ENCODE data around the gene ARSK.

Gene ARSK

GRCh38 chr5:95606419-95606818, 51.5 kb downstream of the ARSK start:
- no peak for TF ChIP-seq CTCF (IDR thresholded peaks at IDR 0.05; ENCODE audit: low read depth, low read length)
- H3K4me3 ChIP-seq (replicated peaks in 1 of 2; ENCODE audit: low read depth in 2 of 2, low read length in 2 of 2), result no peak overlapping the region
- no peak for DNase-seq (ENCODE audit: low read depth in 2 of 2)

- no peak for TF ChIP-seq CTCF (IDR thresholded peaks at IDR 0.05; ENCODE audit: low read depth, low read length)
- DNase-seq (ENCODE audit: low read depth in 2 of 2), result no peak
- no peak overlapping the region for H3K4me3 ChIP-seq (replicated peaks in 1 of 2; ENCODE audit: low read depth in 2 of 2, low read length in 2 of 2)
These were observed 54.8 kb downstream of the ARSK start for GRCh38 chr5:95609711-95610110.

- no peak overlapping the region for H3K4me3 ChIP-seq (replicated peaks in 1 of 2; ENCODE audit: low read depth in 2 of 2, low read length in 2 of 2)
- no peak for DNase-seq (ENCODE audit: low read depth in 2 of 2)
- no peak for TF ChIP-seq CTCF (IDR thresholded peaks at IDR 0.05; ENCODE audit: low read depth, low read length)
These were observed 55.6 kb downstream of the ARSK start for GRCh38 chr5:95610546-95610945.

- no peak overlapping the region for H3K4me3 ChIP-seq (replicated peaks in 1 of 2; ENCODE audit: low read depth in 2 of 2, low read length in 2 of 2)
These were observed 56.5 kb downstream of the ARSK start for GRCh38 chr5:95611396-95611795.

GRCh38 chr5:95613514-95613913, 58.6 kb downstream of the ARSK start:
- no peak overlapping the region for H3K4me3 ChIP-seq (replicated peaks in 1 of 2; ENCODE audit: low read depth in 2 of 2, low read length in 2 of 2)
- TF ChIP-seq CTCF (IDR thresholded peaks at IDR 0.05; ENCODE audit: low read depth, low read length), result no peak
- no peak for DNase-seq (ENCODE audit: low read depth in 2 of 2)

More at GRCh38 chr5:95611396-95611795, 56.5 kb downstream of the ARSK start:
- no peak for TF ChIP-seq CTCF (IDR thresholded peaks at IDR 0.05; ENCODE audit: low read depth, low read length)
- DNase-seq (ENCODE audit: low read depth in 2 of 2), result no peak

GRCh38 chr5:95615164-95615467, 60.2 kb downstream of the ARSK start:
- TF ChIP-seq CTCF (IDR thresholded peaks at IDR 0.05; ENCODE audit: low read depth, low read length), result no peak
- H3K4me3 ChIP-seq (replicated peaks in 1 of 2; ENCODE audit: low read depth in 2 of 2, low read length in 2 of 2), result no peak overlapping the region
- peak; percentile 20 to 64 for DNase-seq (ENCODE audit: low read depth in 2 of 2)

- DNase-seq (ENCODE audit: low read depth in 2 of 2), result peak; percentile 59 to 92
- no peak overlapping the region for H3K4me3 ChIP-seq (replicated peaks in 1 of 2; ENCODE audit: low read depth in 2 of 2, low read length in 2 of 2)
- TF ChIP-seq CTCF (IDR thresholded peaks at IDR 0.05; ENCODE audit: low read depth, low read length), result no peak
These were observed 62.2 kb downstream of the ARSK start for GRCh38 chr5:95617057-95617456.

Measured in cardiac fibroblast (primary cell).